A172 (cell line): ENCODE data around the gene CHST13. TPM values are rescaled to one million over a fixed set of nuclear protein-coding genes. Genes with fewer than 3 reads are reported as not detected.

Source experiments
- DNase-seq: peaks from one replicate; pipeline ENCODE4 v3.0.0-alpha.2; 2015; ENCODE audit warnings: low spot score
- total RNA-seq: library from RNA; depleted of rRNA; stranded (reverse); fragments of >200 nt; shearing (Covaris generic); gene quantifications from 2 replicates; pipeline ENCODE4 v1.2.3, GENCODE V29; 2014

CHST13 gene
- total RNA-seq, 1 experiment from 2014 or later: not detected

- DNase-seq: peak; percentile 13
Observed at GRCh38 chr3:126509597-126510307, 14.2 kb upstream of the CHST13 start.

- DNase-seq: no peak
Observed at GRCh38 chr3:126510308-126510910, 13.5 kb upstream of the CHST13 start.

GRCh38 chr3:126511291-126511690, 12.7 kb upstream of the CHST13 start:
- DNase-seq: no peak

GRCh38 chr3:126512026-126512425, 11.9 kb upstream of the CHST13 start:
- peak; percentile 19 for DNase-seq

- no peak for DNase-seq
Observed at GRCh38 chr3:126512916-126513650, 10.9 kb upstream of the CHST13 start.

GRCh38 chr3:126514161-126514560, 9.8 kb upstream of the CHST13 start:
- DNase-seq: no peak

- DNase-seq: no peak
Observed at GRCh38 chr3:126515066-126515706, 8.8 kb upstream of the CHST13 start.

GRCh38 chr3:126516152-126516935, 7.6 kb upstream of the CHST13 start:
- no peak for DNase-seq

GRCh38 chr3:126516936-126517290, 7.0 kb upstream of the CHST13 start:
- no peak for DNase-seq

GRCh38 chr3:126517291-126517951, 6.5 kb upstream of the CHST13 start, which contains the start of gene UROC1:
Gene UROC1, minus strand, starts transcription at chr3:126517773. Its CDS starts 54 bp downstream, at chr3:126517719.
- no peak for DNase-seq

GRCh38 chr3:126517986-126518778, 5.8 kb upstream of the CHST13 start:
- no peak for DNase-seq

GRCh38 chr3:126518779-126519177, 5.2 kb upstream of the CHST13 start:
- no peak for DNase-seq

GRCh38 chr3:126519506-126520455, 4.2 kb upstream of the CHST13 start:
- no peak for DNase-seq

GRCh38 chr3:126521122-126521891, 2.6 kb upstream of the CHST13 start:
- DNase-seq: no peak

- peak; percentile 40 for DNase-seq
Observed at GRCh38 chr3:126522363-126522788, 1.6 kb upstream of the CHST13 start.

- no peak for DNase-seq
Observed at GRCh38 chr3:126524429-126524988, 554 bp downstream of the CHST13 start.

- no peak for DNase-seq
Observed at GRCh38 chr3:126525091-126525852, 1.3 kb downstream of the CHST13 start.
